HEK293 (cell line): ENCODE data around the gene RPL35A.

Source experiments
- CTCF ChIA-PET: fragments of 350-600 bp; formaldehyde crosslinking; extraction: SDS; loops from one replicate; lab custom pipeline; 2021; ENCODE audit warnings: antibody characterized with exemption; lab: Yijun Ruan, JAX
- POLR2A ChIA-PET: fragments of 300-600 bp; formaldehyde crosslinking; extraction: SDS; loops from one replicate; lab custom pipeline; 2020; ENCODE audit warnings: antibody characterized with exemption, inconsistent platforms; lab: Yijun Ruan, JAX
- H3K27ac ChIP-seq: fragments of 200-500 bp; sonication (Bioruptor generic); 2 replicates; pipeline ENCODE4 v1.5.1; 2014; ENCODE audit warnings: low read depth, low read length, control low read depth, inconsistent platforms; ENCODE audit errors: extremely low read depth
- H3K36me3 ChIP-seq, 2 experiments: fragments of 200-500 bp in 1 of 2; sonication (Bioruptor generic) in 1 of 2; 1 replicate in 1 of 2; 2 replicates in 1 of 2; pipeline ENCODE4 v1.5.1; 2014 to 2017; ENCODE audit warnings: inconsistent platforms in 2 of 2, low read length in 2 of 2; ENCODE audit not compliant: control insufficient read depth in 2 of 2, insufficient read depth in 1 of 2
- H3K4me1 ChIP-seq: fragments of 200-500 bp; sonication (Bioruptor generic); 2 replicates; pipeline ENCODE4 v1.5.1; 2014; ENCODE audit warnings: mild to moderate bottlenecking, low read length, inconsistent platforms; ENCODE audit not compliant: control insufficient read depth, insufficient read depth
- H3K4me3 ChIP-seq: 2 replicates; pipeline ENCODE4 v1.5.1; 2011; ENCODE audit warnings: low read depth, mild to moderate bottlenecking, control low read depth, low read length, moderate library complexity
- H3K9me3 ChIP-seq: fragments of 200-500 bp; sonication (Bioruptor generic); 2 replicates; pipeline ENCODE4 v1.5.1; 2014; ENCODE audit warnings: low read depth, low read length, inconsistent platforms; ENCODE audit not compliant: control insufficient read depth, insufficient read depth
- GFI1B ChIP-seq: fragments of 450-650 bp; formaldehyde crosslinking; IDR thresholded peaks from 2 replicates; pipeline ENCODE4 v1.5.1; 2016; ENCODE audit warnings: missing biosample characterization, missing genetic modification characterization
- PRDM1 ChIP-seq: fragments of 450-650 bp; formaldehyde crosslinking; IDR thresholded peaks from 2 replicates; pipeline ENCODE4; 2016; ENCODE audit warnings: missing biosample characterization, missing genetic modification characterization
- RBAK ChIP-seq: fragments of 450-650 bp; formaldehyde crosslinking; IDR thresholded peaks from 2 replicates; pipeline ENCODE4 v1.5.1; 2016; ENCODE audit warnings: missing biosample characterization, missing genetic modification characterization
- SP2 ChIP-seq: fragments of 450-650 bp; formaldehyde crosslinking; IDR thresholded peaks from 2 replicates; pipeline ENCODE4 v1.5.1; 2016; ENCODE audit warnings: missing biosample characterization, missing genetic modification characterization
- TCF7L2 ChIP-seq: IDR thresholded peaks from 2 replicates; pipeline ENCODE4 v1.6.1; 2011; ENCODE audit warnings: low read depth, mild to moderate bottlenecking, inconsistent platforms, low read length, moderate library complexity, borderline replicate concordance
- TRIM28 ChIP-seq: IDR thresholded peaks from 2 replicates; pipeline ENCODE4 v1.6.1; 2011; ENCODE audit warnings: low read length, control low read depth, borderline replicate concordance
- ZBTB17 ChIP-seq: fragments of 450-650 bp; formaldehyde crosslinking; IDR thresholded peaks from 2 replicates; pipeline ENCODE4 v1.5.1; 2016; ENCODE audit warnings: missing biosample characterization, missing genetic modification characterization
- ZBTB20 ChIP-seq: fragments of 450-650 bp; formaldehyde crosslinking; IDR thresholded peaks from 2 replicates; pipeline ENCODE4 v1.5.1; 2016; ENCODE audit warnings: missing biosample characterization, missing genetic modification characterization
- ZFHX2 ChIP-seq: fragments of 450-650 bp; formaldehyde crosslinking; conservative IDR thresholded peaks from 2 replicates; pipeline ENCODE4 v1.5.1; 2016; ENCODE audit warnings: missing biosample characterization, missing genetic modification characterization
- ZFP37 ChIP-seq: fragments of 450-650 bp; formaldehyde crosslinking; IDR thresholded peaks from 2 replicates; pipeline ENCODE4 v1.5.1; 2016; ENCODE audit warnings: missing biosample characterization, missing genetic modification characterization
- ZNF23 ChIP-seq: fragments of 450-650 bp; formaldehyde crosslinking; IDR thresholded peaks from 2 replicates; pipeline ENCODE4 v1.5.1; 2016; ENCODE audit warnings: missing biosample characterization, missing genetic modification characterization, borderline replicate concordance
- ZNF302 ChIP-seq: fragments of 450-650 bp; formaldehyde crosslinking; IDR thresholded peaks from 2 replicates; pipeline ENCODE4 v1.5.1; 2016; ENCODE audit warnings: missing biosample characterization, missing genetic modification characterization, low read depth
- ZNF501 ChIP-seq: fragments of 450-650 bp; formaldehyde crosslinking; IDR thresholded peaks from 2 replicates; pipeline ENCODE4 v1.5.1; 2016; ENCODE audit warnings: missing biosample characterization, missing genetic modification characterization
- ZNF558 ChIP-seq: fragments of 450-650 bp; formaldehyde crosslinking; IDR thresholded peaks from 2 replicates; pipeline ENCODE4 v1.5.1; 2016; ENCODE audit warnings: missing biosample characterization, missing genetic modification characterization
- ZNF660 ChIP-seq: fragments of 450-650 bp; IDR thresholded peaks from 2 replicates; pipeline ENCODE4 v1.5.1; 2018; ENCODE audit warnings: missing biosample characterization, mild to moderate bottlenecking, missing genetic modification characterization
- ZNF747 ChIP-seq: fragments of 450-650 bp; formaldehyde crosslinking; IDR thresholded peaks from 2 replicates; pipeline ENCODE4 v1.5.1; 2016; ENCODE audit warnings: missing biosample characterization, missing genetic modification characterization
- ZNF777 ChIP-seq: fragments of 450-650 bp; formaldehyde crosslinking; IDR thresholded peaks from 2 replicates; pipeline ENCODE4 v1.5.1; 2017; ENCODE audit warnings: missing biosample characterization, missing genetic modification characterization, borderline replicate concordance
- ZNF791 ChIP-seq: fragments of 450-650 bp; formaldehyde crosslinking; IDR thresholded peaks from 2 replicates; pipeline ENCODE4 v1.5.1; 2016; ENCODE audit warnings: missing biosample characterization, missing genetic modification characterization
- TF ChIP-seq, protein P1 (sequence below): fragments of 450-650 bp; formaldehyde crosslinking; IDR thresholded peaks from 2 replicates; pipeline ENCODE4 v1.5.1; 2017; ENCODE audit warnings: missing biosample characterization, missing genetic modification characterization
- TF ChIP-seq, protein P2 (sequence below): fragments of 450-650 bp; formaldehyde crosslinking; IDR thresholded peaks from 2 replicates; pipeline ENCODE4 v1.5.1; 2016; ENCODE audit warnings: missing biosample characterization, missing genetic modification characterization, low read depth
- TF ChIP-seq, protein P3 (sequence below): fragments of 450-650 bp; formaldehyde crosslinking; IDR thresholded peaks from 2 replicates; pipeline ENCODE4 v1.5.1; 2017; ENCODE audit warnings: missing biosample characterization, missing genetic modification characterization
- TF ChIP-seq, protein P4 (sequence below): fragments of 450-650 bp; formaldehyde crosslinking; IDR thresholded peaks from 2 replicates; pipeline ENCODE4 v1.5.1; 2016; ENCODE audit warnings: missing biosample characterization, missing genetic modification characterization
- TF ChIP-seq, protein P5 (sequence below): fragments of 450-650 bp; formaldehyde crosslinking; IDR thresholded peaks from 2 replicates; pipeline ENCODE4 v1.5.1; 2016; ENCODE audit warnings: missing biosample characterization, missing genetic modification characterization
- TF ChIP-seq, protein P6 (sequence below): fragments of 450-650 bp; formaldehyde crosslinking; IDR thresholded peaks from 2 replicates; pipeline ENCODE4 v1.5.1; 2016; ENCODE audit warnings: missing biosample characterization, missing genetic modification characterization

Gene RPL35A

DNA sequence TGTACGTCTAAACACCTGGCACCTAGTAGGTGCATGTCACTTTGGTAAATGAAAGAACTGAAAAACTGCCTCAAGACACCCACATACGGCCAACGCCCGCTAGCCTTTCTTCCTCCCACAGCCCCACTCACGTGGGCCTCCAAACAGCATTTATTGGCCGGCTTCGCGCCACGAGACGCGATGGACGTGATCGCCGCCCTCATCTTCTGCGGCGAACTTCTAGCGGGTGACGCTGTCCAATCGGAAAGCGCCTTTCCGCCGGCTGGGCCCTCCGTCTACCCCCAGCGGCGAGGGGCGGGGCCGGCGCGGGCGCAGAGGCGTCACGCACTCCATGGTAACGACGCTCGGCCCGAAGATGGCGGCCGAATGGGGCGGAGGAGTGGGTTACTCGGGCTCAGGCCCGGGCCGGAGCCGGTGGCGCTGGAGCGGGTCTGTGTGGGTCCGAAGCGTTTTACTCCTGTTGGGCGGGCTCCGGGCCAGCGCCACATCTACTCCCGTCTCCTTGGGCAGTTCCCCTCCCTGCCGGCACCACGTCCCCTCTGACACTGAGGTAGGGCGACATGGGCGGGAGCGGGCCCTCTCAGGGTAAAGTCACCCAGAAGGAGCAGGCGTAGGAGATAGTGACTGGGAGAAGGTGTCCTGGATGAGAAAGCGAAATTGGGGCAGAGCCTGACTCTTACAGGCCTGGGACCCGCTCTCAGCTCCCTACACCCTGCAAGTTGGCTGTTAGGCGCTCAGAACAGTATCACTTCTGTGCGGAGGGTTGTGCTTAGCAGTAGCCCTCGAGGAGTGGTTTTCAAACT is 10.1 kb downstream of the RPL35A start, which contains the start of gene LMLN (continued):
- no peak for TF ChIP-seq TRIM28
- no peak for TF ChIP-seq ZNF23 (tag by site-specific recombination)
- TF ChIP-seq SP2 (tag by site-specific recombination): peak; percentile 97
- no peak for TF ChIP-seq ZNF501 (tag by site-specific recombination)
- TF ChIP-seq ZNF302 (tag by site-specific recombination): no peak
- no peak for TF ChIP-seq RBAK (tag by site-specific recombination)
- TF ChIP-seq, protein P1, sequence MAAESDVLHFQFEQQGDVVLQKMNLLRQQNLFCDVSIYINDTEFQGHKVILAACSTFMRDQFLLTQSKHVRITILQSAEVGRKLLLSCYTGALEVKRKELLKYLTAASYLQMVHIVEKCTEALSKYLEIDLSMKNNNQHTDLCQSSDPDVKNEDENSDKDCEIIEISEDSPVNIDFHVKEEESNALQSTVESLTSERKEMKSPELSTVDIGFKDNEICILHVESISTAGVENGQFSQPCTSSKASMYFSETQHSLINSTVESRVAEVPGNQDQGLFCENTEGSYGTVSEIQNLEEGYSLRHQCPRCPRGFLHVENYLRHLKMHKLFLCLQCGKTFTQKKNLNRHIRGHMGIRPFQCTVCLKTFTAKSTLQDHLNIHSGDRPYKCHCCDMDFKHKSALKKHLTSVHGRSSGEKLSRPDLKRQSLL (tag by site-specific recombination): peak; percentile 55; the same call in 1 of the 2 replicates
- peak; percentile 98 for TF ChIP-seq ZFHX2 (tag by site-specific recombination)
- TF ChIP-seq, all 188 proteins: peak for 37

DNA sequence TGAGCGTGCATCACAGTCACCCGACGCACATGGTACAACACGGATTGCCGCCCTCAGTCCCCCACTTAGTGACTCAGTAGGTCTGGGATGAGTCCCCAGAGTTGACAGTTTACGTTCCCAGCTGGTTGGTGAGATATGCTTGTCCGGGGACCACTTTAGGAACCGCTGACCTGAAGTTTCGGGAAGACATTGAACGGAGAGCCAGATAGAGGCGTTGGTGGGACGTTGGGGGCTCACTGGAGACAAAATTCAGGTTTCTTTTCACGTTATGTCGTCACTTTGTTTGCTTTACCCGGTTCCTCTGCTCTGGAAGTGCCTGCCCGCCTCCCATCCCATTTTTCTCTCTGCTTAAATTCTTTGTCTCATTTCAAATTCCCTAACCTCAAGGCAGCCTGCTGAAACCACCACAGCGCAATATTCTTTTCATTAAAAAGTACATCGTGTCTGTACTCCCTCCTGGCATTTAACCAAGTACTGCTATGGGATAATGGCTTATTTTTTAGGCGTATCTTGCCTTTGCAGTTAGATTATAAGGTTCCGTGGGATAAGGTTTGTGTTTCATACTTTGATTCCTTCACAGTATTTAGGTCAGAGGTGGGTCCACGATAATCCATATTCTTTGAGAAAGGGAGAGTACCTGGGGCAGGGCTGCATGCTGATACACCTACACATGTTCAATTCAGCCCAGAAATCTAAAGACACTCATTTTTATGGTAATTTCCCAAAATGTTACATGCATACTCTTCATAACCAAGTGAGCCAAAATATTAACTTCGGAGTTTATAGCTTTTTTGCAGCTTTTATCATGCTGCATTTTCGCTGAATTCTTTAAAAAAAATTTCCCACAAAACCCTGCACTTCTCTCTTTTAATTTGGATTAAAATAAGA is 10.9 kb downstream of the RPL35A start:
- CTCF ChIA-PET: no interaction called here
- no peak overlapping the region for H3K27ac ChIP-seq

DNA sequence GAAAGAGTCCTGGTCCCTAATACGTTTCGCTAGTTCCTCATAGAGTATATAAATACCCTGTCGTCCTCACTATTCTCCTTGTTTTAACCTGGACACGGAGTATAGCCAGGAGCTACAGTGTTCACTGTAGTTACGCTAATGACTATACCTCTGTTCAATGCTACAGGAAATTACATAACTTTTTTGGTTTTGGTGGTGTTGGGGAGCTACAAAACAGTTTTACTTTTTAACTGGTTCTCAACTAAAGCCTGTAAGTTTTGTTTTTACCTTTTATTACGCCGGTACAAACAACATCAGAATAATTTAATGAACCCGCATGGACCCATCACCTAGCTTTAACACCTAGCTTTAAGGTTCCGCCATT is 11.6 kb downstream of the RPL35A start:
- H3K4me3 ChIP-seq: no peak overlapping the region
- POLR2A ChIA-PET: no interaction called here

More for the DNA sequence above, 10.9 kb downstream of the RPL35A start:
- H3K36me3 ChIP-seq: peaks cover under 1 to 8% of the 10 kb centered on the region in 2 experiments; a peak in 1 of 3 replicates
- TF ChIP-seq ZNF558 (tag by site-specific recombination) (peak; percentile 60; the same call in 1 of the 2 replicates), PRDM1 (tag by site-specific recombination) (0 out of 2 replicates have a peak, but pooled peaks have one; percentile 3), ZBTB20 (tag by site-specific recombination) (peak; percentile 75), ZNF791 (no peak), ZFP37 (tag by site-specific recombination) (0 out of 2 replicates have a peak, but pooled peaks have one; percentile 11), ZBTB17 (0 out of 2 replicates have a peak, but pooled peaks have one; percentile 3), ZNF660 (tag by site-specific recombination) (no peak)
- TF ChIP-seq, protein P2, sequence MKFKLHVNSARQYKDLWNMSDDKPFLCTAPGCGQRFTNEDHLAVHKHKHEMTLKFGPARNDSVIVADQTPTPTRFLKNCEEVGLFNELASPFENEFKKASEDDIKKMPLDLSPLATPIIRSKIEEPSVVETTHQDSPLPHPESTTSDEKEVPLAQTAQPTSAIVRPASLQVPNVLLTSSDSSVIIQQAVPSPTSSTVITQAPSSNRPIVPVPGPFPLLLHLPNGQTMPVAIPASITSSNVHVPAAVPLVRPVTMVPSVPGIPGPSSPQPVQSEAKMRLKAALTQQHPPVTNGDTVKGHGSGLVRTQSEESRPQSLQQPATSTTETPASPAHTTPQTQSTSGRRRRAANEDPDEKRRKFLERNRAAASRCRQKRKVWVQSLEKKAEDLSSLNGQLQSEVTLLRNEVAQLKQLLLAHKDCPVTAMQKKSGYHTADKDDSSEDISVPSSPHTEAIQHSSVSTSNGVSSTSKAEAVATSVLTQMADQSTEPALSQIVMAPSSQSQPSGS (tag by site-specific recombination): peak; percentile 45; the same call in 1 of the 2 replicates
- no peaks in the 10 kb centered on the region for H3K9me3 ChIP-seq
- no peaks in the 10 kb centered on the region for H3K4me1 ChIP-seq
- peak overlapping the region; percentile 86 for H3K4me3 ChIP-seq
- POLR2A ChIA-PET: no interaction called here

More for the DNA sequence above, 11.6 kb downstream of the RPL35A start:
- CTCF ChIA-PET: interaction anchor here (1.0 kb wide), 1 partner anchor 56 kb away, joined by 3 read pairs; no protein-coding TSS in a partner anchor
- Histone ChIP-seq H3K9me3 (no peaks in the 10 kb centered on the region), H3K27ac (no peak overlapping the region), H3K36me3 (peaks cover 0 to 1% of the 10 kb centered on the region in 2 experiments; a peak in 1 of 3 replicates), H3K4me1 (no peaks in the 10 kb centered on the region)
- TF ChIP-seq GFI1B (tag by site-specific recombination) (no peak), ZNF777 (no peak), SP2 (tag by site-specific recombination) (no peak), ZNF747 (tag by site-specific recombination) (no peak), TCF7L2 (no peak)
- TF ChIP-seq, protein P3, sequence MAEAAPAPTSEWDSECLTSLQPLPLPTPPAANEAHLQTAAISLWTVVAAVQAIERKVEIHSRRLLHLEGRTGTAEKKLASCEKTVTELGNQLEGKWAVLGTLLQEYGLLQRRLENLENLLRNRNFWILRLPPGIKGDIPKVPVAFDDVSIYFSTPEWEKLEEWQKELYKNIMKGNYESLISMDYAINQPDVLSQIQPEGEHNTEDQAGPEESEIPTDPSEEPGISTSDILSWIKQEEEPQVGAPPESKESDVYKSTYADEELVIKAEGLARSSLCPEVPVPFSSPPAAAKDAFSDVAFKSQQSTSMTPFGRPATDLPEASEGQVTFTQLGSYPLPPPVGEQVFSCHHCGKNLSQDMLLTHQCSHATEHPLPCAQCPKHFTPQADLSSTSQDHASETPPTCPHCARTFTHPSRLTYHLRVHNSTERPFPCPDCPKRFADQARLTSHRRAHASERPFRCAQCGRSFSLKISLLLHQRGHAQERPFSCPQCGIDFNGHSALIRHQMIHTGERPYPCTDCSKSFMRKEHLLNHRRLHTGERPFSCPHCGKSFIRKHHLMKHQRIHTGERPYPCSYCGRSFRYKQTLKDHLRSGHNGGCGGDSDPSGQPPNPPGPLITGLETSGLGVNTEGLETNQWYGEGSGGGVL (tag by site-specific recombination): no peak
- TF ChIP-seq, protein P4, sequence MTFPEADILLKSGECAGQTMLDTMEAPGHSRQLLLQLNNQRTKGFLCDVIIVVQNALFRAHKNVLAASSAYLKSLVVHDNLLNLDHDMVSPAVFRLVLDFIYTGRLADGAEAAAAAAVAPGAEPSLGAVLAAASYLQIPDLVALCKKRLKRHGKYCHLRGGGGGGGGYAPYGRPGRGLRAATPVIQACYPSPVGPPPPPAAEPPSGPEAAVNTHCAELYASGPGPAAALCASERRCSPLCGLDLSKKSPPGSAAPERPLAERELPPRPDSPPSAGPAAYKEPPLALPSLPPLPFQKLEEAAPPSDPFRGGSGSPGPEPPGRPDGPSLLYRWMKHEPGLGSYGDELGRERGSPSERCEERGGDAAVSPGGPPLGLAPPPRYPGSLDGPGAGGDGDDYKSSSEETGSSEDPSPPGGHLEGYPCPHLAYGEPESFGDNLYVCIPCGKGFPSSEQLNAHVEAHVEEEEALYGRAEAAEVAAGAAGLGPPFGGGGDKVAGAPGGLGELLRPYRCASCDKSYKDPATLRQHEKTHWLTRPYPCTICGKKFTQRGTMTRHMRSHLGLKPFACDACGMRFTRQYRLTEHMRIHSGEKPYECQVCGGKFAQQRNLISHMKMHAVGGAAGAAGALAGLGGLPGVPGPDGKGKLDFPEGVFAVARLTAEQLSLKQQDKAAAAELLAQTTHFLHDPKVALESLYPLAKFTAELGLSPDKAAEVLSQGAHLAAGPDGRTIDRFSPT (tag by site-specific recombination): no peak
- TF ChIP-seq, protein P5, sequence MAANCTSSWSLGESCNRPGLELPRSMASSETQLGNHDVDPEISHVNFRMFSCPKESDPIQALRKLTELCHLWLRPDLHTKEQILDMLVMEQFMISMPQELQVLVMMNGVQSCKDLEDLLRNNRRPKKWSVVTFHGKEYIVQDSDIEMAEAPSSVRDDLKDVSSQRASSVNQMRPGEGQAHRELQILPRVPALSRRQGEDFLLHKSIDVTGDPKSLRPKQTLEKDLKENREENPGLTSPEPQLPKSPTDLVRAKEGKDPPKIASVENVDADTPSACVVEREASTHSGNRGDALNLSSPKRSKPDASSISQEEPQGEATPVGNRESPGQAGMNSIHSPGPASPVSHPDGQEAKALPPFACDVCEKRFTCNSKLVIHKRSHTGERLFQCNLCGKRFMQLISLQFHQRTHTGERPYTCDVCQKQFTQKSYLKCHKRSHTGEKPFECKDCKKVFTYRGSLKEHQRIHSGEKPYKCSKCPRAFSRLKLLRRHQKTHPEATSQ (tag by site-specific recombination): no peak
- TF ChIP-seq, protein P6, sequence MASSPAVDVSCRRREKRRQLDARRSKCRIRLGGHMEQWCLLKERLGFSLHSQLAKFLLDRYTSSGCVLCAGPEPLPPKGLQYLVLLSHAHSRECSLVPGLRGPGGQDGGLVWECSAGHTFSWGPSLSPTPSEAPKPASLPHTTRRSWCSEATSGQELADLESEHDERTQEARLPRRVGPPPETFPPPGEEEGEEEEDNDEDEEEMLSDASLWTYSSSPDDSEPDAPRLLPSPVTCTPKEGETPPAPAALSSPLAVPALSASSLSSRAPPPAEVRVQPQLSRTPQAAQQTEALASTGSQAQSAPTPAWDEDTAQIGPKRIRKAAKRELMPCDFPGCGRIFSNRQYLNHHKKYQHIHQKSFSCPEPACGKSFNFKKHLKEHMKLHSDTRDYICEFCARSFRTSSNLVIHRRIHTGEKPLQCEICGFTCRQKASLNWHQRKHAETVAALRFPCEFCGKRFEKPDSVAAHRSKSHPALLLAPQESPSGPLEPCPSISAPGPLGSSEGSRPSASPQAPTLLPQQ (tag by site-specific recombination): no peak
